Activated CD8-positive, alpha-beta memory T cell treated with anti-CD3 and anti-CD28 coated beads for 1 hour (primary cell): ENCODE results near the gene RBM18.

ENCODE experiments used
- DNase-seq, 2 donors: peaks; one replicate each; pipeline ENCODE4 v3.0.0-alpha.2; 2020; ENCODE audit warnings: low read depth in 1 of 2; ENCODE audit errors: extremely low read depth in 1 of 2

Gene RBM18

GRCh38 chr9:122264360-122265148, at the start of gene RBM18, which contains the start of gene MRRF:
Gene RBM18 (minus strand): TSS chr9:122264840. CDS start chr9:122261492, 3,348 bp downstream.
Gene MRRF (plus strand): TSS chr9:122264882. CDS start chr9:122270892, 6,010 bp downstream.
- peak; percentile 62 to 87 for DNase-seq

GRCh38 chr9:122314165-122314564, 49.5 kb upstream of the RBM18 start:
- DNase-seq: no peak

- no peak for DNase-seq
Observed at GRCh38 chr9:122309861-122310260, 45.2 kb upstream of the RBM18 start.

- DNase-seq: no peak
Observed at GRCh38 chr9:122307925-122308324, 43.3 kb upstream of the RBM18 start.

GRCh38 chr9:122307061-122307460, 42.4 kb upstream of the RBM18 start:
- DNase-seq: no peak

- no peak for DNase-seq
Observed at GRCh38 chr9:122302237-122303093, 37.8 kb upstream of the RBM18 start.

GRCh38 chr9:122297512-122297911, 32.9 kb upstream of the RBM18 start:
- no peak for DNase-seq

GRCh38 chr9:122294531-122294930, 29.9 kb upstream of the RBM18 start:
- DNase-seq: no peak

- DNase-seq: no peak
Observed at GRCh38 chr9:122291458-122291857, 26.8 kb upstream of the RBM18 start.

- no peak for DNase-seq
Observed at GRCh38 chr9:122287214-122287720, 22.6 kb upstream of the RBM18 start.

- DNase-seq: no peak
Observed at GRCh38 chr9:122286764-122287163, 22.1 kb upstream of the RBM18 start.

- DNase-seq: no peak
Observed at GRCh38 chr9:122281368-122281767, 16.7 kb upstream of the RBM18 start.

- DNase-seq: no peak
Observed at GRCh38 chr9:122277285-122277897, 12.8 kb upstream of the RBM18 start.

- DNase-seq: no peak
Observed at GRCh38 chr9:122276096-122276495, 11.5 kb upstream of the RBM18 start.

- no peak for DNase-seq
Observed at GRCh38 chr9:122274055-122274454, 9.4 kb upstream of the RBM18 start.

GRCh38 chr9:122268041-122268814, 3.6 kb upstream of the RBM18 start:
- DNase-seq: no peak

- no peak for DNase-seq
Observed at GRCh38 chr9:122265149-122265915, 692 bp upstream of the RBM18 start.

- DNase-seq: no peak
Observed at GRCh38 chr9:122263699-122264349, 816 bp downstream of the RBM18 start.

- DNase-seq: no peak
Observed at GRCh38 chr9:122262073-122262472, 2.6 kb downstream of the RBM18 start.
